Gastroesophageal sphincter (tissue), 3 donors: ENCODE results near the gene TOP3A.

ENCODE experiments used
- POLR2A ChIP-seq, 2 donors: fragments of 450-650 bp; IDR thresholded peaks; one replicate each; pipeline ENCODE4 v1.6.1; 2017; ENCODE audit warnings: antibody characterized with exemption in 2 of 2, mild to moderate bottlenecking in 2 of 2, moderate library complexity in 1 of 2
- TF ChIP-seq, protein P1 (sequence below), 4 experiments: fragments of 200-600 bp in 2 of 4; fragments of 450-650 bp in 2 of 4; sonication (generic) in 1 of 4; IDR thresholded peaks; one replicate each; pipeline ENCODE4 v1.5.1; 2017 to 2019; ENCODE audit warnings: antibody characterized with exemption in 4 of 4, mild to moderate bottlenecking in 2 of 4, moderate library complexity in 2 of 4

DNA sequence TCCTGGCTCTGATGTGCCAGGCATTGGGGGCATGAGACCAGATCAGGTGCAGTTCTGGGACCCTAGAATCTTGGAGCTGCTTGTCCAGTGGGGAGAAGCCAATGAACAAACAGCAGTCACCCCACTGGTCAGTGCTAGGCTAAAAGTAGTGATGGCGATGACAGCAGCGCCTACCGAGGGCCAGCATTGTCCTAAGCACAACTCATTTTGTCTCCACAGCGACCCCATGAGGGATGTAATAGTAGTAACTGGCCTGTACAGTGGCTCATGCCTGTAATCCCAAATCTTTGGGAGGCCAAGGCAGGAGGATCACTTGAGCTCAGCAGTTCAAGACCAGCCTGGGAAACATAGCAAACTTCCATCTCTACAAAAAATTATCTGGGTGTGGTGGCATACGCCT lies 6.5 kb upstream of the TOP3A start:
- TF ChIP-seq, protein P1, sequence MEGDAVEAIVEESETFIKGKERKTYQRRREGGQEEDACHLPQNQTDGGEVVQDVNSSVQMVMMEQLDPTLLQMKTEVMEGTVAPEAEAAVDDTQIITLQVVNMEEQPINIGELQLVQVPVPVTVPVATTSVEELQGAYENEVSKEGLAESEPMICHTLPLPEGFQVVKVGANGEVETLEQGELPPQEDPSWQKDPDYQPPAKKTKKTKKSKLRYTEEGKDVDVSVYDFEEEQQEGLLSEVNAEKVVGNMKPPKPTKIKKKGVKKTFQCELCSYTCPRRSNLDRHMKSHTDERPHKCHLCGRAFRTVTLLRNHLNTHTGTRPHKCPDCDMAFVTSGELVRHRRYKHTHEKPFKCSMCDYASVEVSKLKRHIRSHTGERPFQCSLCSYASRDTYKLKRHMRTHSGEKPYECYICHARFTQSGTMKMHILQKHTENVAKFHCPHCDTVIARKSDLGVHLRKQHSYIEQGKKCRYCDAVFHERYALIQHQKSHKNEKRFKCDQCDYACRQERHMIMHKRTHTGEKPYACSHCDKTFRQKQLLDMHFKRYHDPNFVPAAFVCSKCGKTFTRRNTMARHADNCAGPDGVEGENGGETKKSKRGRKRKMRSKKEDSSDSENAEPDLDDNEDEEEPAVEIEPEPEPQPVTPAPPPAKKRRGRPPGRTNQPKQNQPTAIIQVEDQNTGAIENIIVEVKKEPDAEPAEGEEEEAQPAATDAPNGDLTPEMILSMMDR (IDR thresholded peaks at IDR 0.05): no peak
- TF ChIP-seq POLR2A (IDR thresholded peaks at IDR 0.05): no peak
